ENCODE results near the gene KIN. TPM values are rescaled to one million over a fixed set of nuclear protein-coding genes. Genes with fewer than 3 reads are reported as not detected.

Gene KIN
- total and polyA plus RNA-seq, 11 donors = 2.5 to 10.7 (median 5.7) TPM

GRCh38 chr10:7833210-7833609 is 45.4 kb upstream of the KIN start:
- H3K27me3 ChIP-seq = no peaks in the 10 kb centered on the region
- DNase-seq (no peak), ATAC-seq (no peak)
- peaks cover 0 to 4% (median 0%) of the 10 kb centered on the region in 9 donors for H3K36me3 ChIP-seq
- peaks cover 0 to 10% (median 2%) of the 10 kb centered on the region in 12 donors for H3K4me1 ChIP-seq
- H3K27ac ChIP-seq = no peak overlapping the region
- intact Hi-C loops (cut with DNase I) = loop anchor here in 1 of 10 donors (5.0 kb wide), 1 partner anchor 109 kb away; no protein-coding TSS in a partner anchor
- TF ChIP-seq POLR2A (IDR thresholded peaks at IDR 0.05) = no peak
- TF ChIP-seq CTCF (IDR thresholded peaks at IDR 0.05) = no peak
- H3K9me3 ChIP-seq = no peaks in the 10 kb centered on the region
- no peak overlapping the region for H3K4me3 ChIP-seq

- no peaks in the 10 kb centered on the region for H3K27me3 ChIP-seq
- peaks cover 0 to 15% (median 2%) of the 10 kb centered on the region in 12 donors for H3K4me1 ChIP-seq
- ATAC-seq (no peak), DNase-seq (no peak)
- no peaks in the 10 kb centered on the region for H3K9me3 ChIP-seq
- H3K4me3 ChIP-seq = no peak overlapping the region
- H3K27ac ChIP-seq = no peak overlapping the region
- 52 to 62% (median 58%) methylated on average over 1 of the region's 1 CpG for WGBS, 4 donors
- TF ChIP-seq POLR2A (IDR thresholded peaks at IDR 0.05) = no peak
- no peak for TF ChIP-seq CTCF (IDR thresholded peaks at IDR 0.05)
- intact Hi-C loops (cut with DNase I) = loop anchor here in 1 of 10 donors (5.0 kb wide), 1 partner anchor 110 kb away; no protein-coding TSS in a partner anchor
- H3K36me3 ChIP-seq = peaks cover 0 to 12% (median 1%) of the 10 kb centered on the region in 9 donors
Observed at GRCh38 chr10:7832060-7832459, 44.3 kb upstream of the KIN start.

- H3K27me3 ChIP-seq = no peaks in the 10 kb centered on the region
- DNase-seq (no peak), ATAC-seq (no peak)
Observed at GRCh38 chr10:7829289-7829834, 41.6 kb upstream of the KIN start.

GRCh38 chr10:7826971-7827370 is 39.2 kb upstream of the KIN start:
- H3K27me3 ChIP-seq = no peaks in the 10 kb centered on the region
- 59 to 69% (median 62%) methylated on average over 4 of the region's 4 CpGs for WGBS, 4 donors
- H3K4me3 ChIP-seq = no peak overlapping the region
- no peak for TF ChIP-seq POLR2A (IDR thresholded peaks at IDR 0.05)
- TF ChIP-seq CTCF (IDR thresholded peaks at IDR 0.05) = peak in 2 of 12 donors; percentile 13 to 18
- H3K9me3 ChIP-seq = no peaks in the 10 kb centered on the region
- intact Hi-C loops (cut with DNase I) = no loop called here
- peaks cover 0 to 29% (median 4%) of the 10 kb centered on the region in 12 donors for H3K4me1 ChIP-seq
- H3K36me3 ChIP-seq = peaks cover 0 to 54% (median 31%) of the 10 kb centered on the region in 9 donors
- no peak for DNase-seq
- no peak overlapping the region for H3K27ac ChIP-seq
- ATAC-seq = peak in 3 of 4 donors; percentile 72 to 74 (median 72)

More at GRCh38 chr10:7829289-7829834, 41.6 kb upstream of the KIN start:
- peaks cover 0 to 39% (median 28%) of the 10 kb centered on the region in 9 donors for H3K36me3 ChIP-seq
- H3K4me3 ChIP-seq = no peak overlapping the region
- TF ChIP-seq POLR2A (IDR thresholded peaks at IDR 0.05) = no peak
- H3K9me3 ChIP-seq = no peaks in the 10 kb centered on the region
- H3K27ac ChIP-seq = no peak overlapping the region
- intact Hi-C loops (cut with DNase I) = no loop called here
- 88 to 94% (median 93%) methylated on average over 10 of the region's 10 CpGs for WGBS, 4 donors
- H3K4me1 ChIP-seq = peaks cover 0 to 28% (median 4%) of the 10 kb centered on the region in 12 donors

Measured in heart left ventricle (tissue), 16 donors.